A549 (cell line): ENCODE measurements around the gene EBI3. TPM values are rescaled to one million over a fixed set of nuclear protein-coding genes. Genes with fewer than 3 reads are reported as not detected.
"Not testable (repeated sequence)": the region's sequence is repeated elsewhere in the genome, so short reads cannot be mapped to it uniquely, and the experiment has no call there.

Experiments used
- ATAC-seq, 2 experiments: fragments of 200-7000 bp in 1 of 2; fragments of >200 bp in 1 of 2; cut with Nextera tagmentation in 1 of 2; cut with Tn5 transposase in 1 of 2; 3 replicates each; pipeline versions ENCODE4 v1.8.0 to v1.9.1; 2018 to 2020; ENCODE audit warnings: mild to moderate bottlenecking in 1 of 2, moderate library complexity in 1 of 2
- CTCF ChIA-PET: fragments of 300-600 bp; sonication (Branson Sonifier 250); formaldehyde crosslinking; extraction: SDS; loops from one replicate; lab custom pipeline; 2021; ENCODE audit warnings: antibody characterized with exemption, inconsistent platforms; lab: Yijun Ruan, JAX
- POLR2A ChIA-PET: fragments of 350-600 bp; formaldehyde crosslinking; extraction: SDS; loops from one replicate; lab custom pipeline; 2021; ENCODE audit warnings: antibody characterized with exemption, inconsistent platforms; lab: Yijun Ruan, JAX
- DNase-seq, 2 experiments: peaks; one replicate each; pipeline versions ENCODE4 v3.0.0 to v3.0.0-alpha.2; 2011 to 2016; ENCODE audit warnings: low read depth in 1 of 2, low spot score in 1 of 2
- FAIRE-seq: peaks from 2 replicates; lab custom pipeline; 2011; peaks lifted over from hg19 to GRCh38; lab: Jason Lieb, UNC
- H3K27ac ChIP-seq, 2 experiments: fragments of >200 bp; sonication (Bioruptor Twin); formaldehyde crosslinking; 3 replicates each; pipeline ENCODE4 v1.5.1; 2016 to 2017
- H3K4me1 ChIP-seq: fragments of >200 bp; sonication (Bioruptor Twin); formaldehyde crosslinking; 3 replicates; pipeline ENCODE4 v1.6.1; 2016
- H3K4me2 ChIP-seq: fragments of >200 bp; sonication (Bioruptor Twin); formaldehyde crosslinking; 3 replicates; pipeline ENCODE4 v1.6.1; 2016
- H3K4me3 ChIP-seq: fragments of >200 bp; sonication (Bioruptor Twin); formaldehyde crosslinking; 3 replicates; pipeline ENCODE4 v1.5.1; 2016
- H3K9me3 ChIP-seq: fragments of >200 bp; sonication (Bioruptor Twin); formaldehyde crosslinking; 3 replicates; pipeline ENCODE4 v1.6.1; 2016
- BHLHE40 ChIP-seq: IDR thresholded peaks from 2 replicates; pipeline ENCODE4 v1.6.1; 2012; ENCODE audit warnings: low read depth, low read length, inconsistent platforms
- CHD4 ChIP-seq: fragments of 200-600 bp; sonication (generic); IDR thresholded peaks from 2 replicates; pipeline ENCODE4 v1.6.1; 2016; ENCODE audit warnings: antibody characterized with exemption, mild to moderate bottlenecking, borderline replicate concordance
- EHF ChIP-seq: fragments of 250-450 bp; sonication (Bioruptor Pico); IDR thresholded peaks from 2 replicates; pipeline ENCODE4 v1.5.0; 2020; ENCODE audit warnings: mild to moderate bottlenecking
- EP300 ChIP-seq, 2 experiments: fragments of >200 bp; sonication (Bioruptor Twin); formaldehyde crosslinking; IDR thresholded peaks; 2 replicates in 1 of 2; 3 replicates in 1 of 2; pipeline ENCODE4 v1.6.1; 2016 to 2017
- FOSB ChIP-seq: fragments of 250-450 bp; sonication (Bioruptor Pico); IDR thresholded peaks from 2 replicates; pipeline ENCODE4 v1.5.0; 2020; ENCODE audit warnings: mild to moderate bottlenecking, moderate library complexity
- HOXA7 ChIP-seq: fragments of 250-450 bp; sonication (Bioruptor Pico); IDR thresholded peaks from 2 replicates; pipeline ENCODE4 v1.5.0; 2020; ENCODE audit warnings: mild to moderate bottlenecking, moderate library complexity
- HOXB5 ChIP-seq: fragments of 250-450 bp; sonication (Bioruptor Pico); IDR thresholded peaks from 2 replicates; pipeline ENCODE4 v1.5.0; 2020; ENCODE audit warnings: mild to moderate bottlenecking, moderate library complexity
- JUN ChIP-seq, 2 experiments: fragments of >200 bp; sonication (Bioruptor Twin); formaldehyde crosslinking; IDR thresholded peaks; 2 replicates in 1 of 2; 3 replicates in 1 of 2; pipeline ENCODE4 v1.6.1; 2016 to 2017
- JUNB ChIP-seq: fragments of >200 bp; sonication (Bioruptor Twin); formaldehyde crosslinking; IDR thresholded peaks from 2 replicates; pipeline ENCODE4 v1.6.1; 2016
- KDM1A ChIP-seq: fragments of 200-600 bp; sonication (generic); IDR thresholded peaks from 2 replicates; pipeline ENCODE4 v1.6.1; 2016; ENCODE audit warnings: low read depth, mild to moderate bottlenecking
- KDM5A ChIP-seq: fragments of 200-600 bp; sonication (generic); IDR thresholded peaks from 2 replicates; pipeline ENCODE4 v1.6.1; 2016; ENCODE audit warnings: antibody characterized with exemption, mild to moderate bottlenecking
- MYC ChIP-seq: IDR thresholded peaks from 2 replicates; pipeline ENCODE4 v1.6.1; 2012; ENCODE audit warnings: mild to moderate bottlenecking, inconsistent platforms, low read length, improper control_type of control experiment, borderline replicate concordance
- NPAS2 ChIP-seq: fragments of 250-450 bp; sonication (Bioruptor Pico); IDR thresholded peaks from 2 replicates; pipeline ENCODE4 v1.8.0; 2022; ENCODE audit warnings: mild to moderate bottlenecking, moderate library complexity, borderline replicate concordance
- NR3C1 ChIP-seq: fragments of >200 bp; sonication (Bioruptor Twin); formaldehyde crosslinking; IDR thresholded peaks from 3 replicates; pipeline ENCODE4 v1.6.1; 2017
- PHF8 ChIP-seq: fragments of 200-600 bp; sonication (generic); IDR thresholded peaks from 2 replicates; pipeline ENCODE4 v1.6.1; 2016; ENCODE audit warnings: low read depth, mild to moderate bottlenecking, antibody characterized with exemption, moderate library complexity, borderline replicate concordance
- POLR2AphosphoS2 ChIP-seq: conservative IDR thresholded peaks from 2 replicates; pipeline ENCODE4 v1.6.1; 2012; ENCODE audit warnings: low read length, improper control_type of control experiment, inconsistent platforms
- RARB ChIP-seq: fragments of 250-450 bp; sonication (Bioruptor Pico); IDR thresholded peaks from 2 replicates; pipeline ENCODE4 v1.8.0; 2021; ENCODE audit warnings: mild to moderate bottlenecking, moderate library complexity
- RFX5 ChIP-seq: fragments of 450-650 bp; IDR thresholded peaks from 2 replicates; pipeline ENCODE4 v1.7.1; 2014; ENCODE audit warnings: antibody characterized with exemption, mild to moderate bottlenecking, moderate library complexity
- SMC3 ChIP-seq: fragments of >200 bp; sonication (Bioruptor Twin); formaldehyde crosslinking; IDR thresholded peaks from 3 replicates; pipeline ENCODE4 v1.6.1; 2018; ENCODE audit warnings: inconsistent platforms
- TP53 ChIP-seq: fragments of 250-450 bp; sonication (Bioruptor Pico); IDR thresholded peaks from 2 replicates; pipeline ENCODE4 v1.5.0; 2021; ENCODE audit warnings: mild to moderate bottlenecking, moderate library complexity
- ZC3H11A ChIP-seq: fragments of 450-650 bp; IDR thresholded peaks from 2 replicates; pipeline ENCODE4 v1.6.1; 2014; ENCODE audit warnings: antibody characterized with exemption, mild to moderate bottlenecking
- ZFP36 ChIP-seq: fragments of 450-650 bp; IDR thresholded peaks from 2 replicates; pipeline ENCODE4 v1.6.1; 2014; ENCODE audit warnings: borderline replicate concordance; ENCODE audit not compliant: partially characterized antibody
- ZNF302 ChIP-seq: fragments of 250-450 bp; sonication (Bioruptor Pico); IDR thresholded peaks from 2 replicates; pipeline ENCODE4 v1.9.0; 2021; ENCODE audit warnings: inconsistent platforms, mild to moderate bottlenecking, moderate library complexity
- WGBS: methylation state at CpG from one replicate; pipeline ENCODE4 v1.1.6; 2017; ENCODE audit errors: missing lambda C conversion rate; 5-methylcytosine and 5-hydroxymethylcytosine counted together
- polyA plus RNA-seq, 4 experiments: library from polyadenylated mRNA; depleted of rRNA in 3 of 4; stranded (reverse); fragments of >200 nt; fragmentation: RNase III in 1 of 4; extraction: RNeasy Plus Mini Kit Qiagen cat#74134 plus additional on column Dnase treatment in 1 of 4; gene quantifications; 2 replicates in 3 of 4; 3 replicates in 1 of 4; pipeline ENCODE4 v1.2.3, GENCODE V29; 2011 to 2017
- TF ChIP-seq, protein P1 (sequence below): IDR thresholded peaks from 2 replicates; pipeline ENCODE4 v1.6.1; 2012
- TF ChIP-seq, protein P2 (sequence below): IDR thresholded peaks from 2 replicates; pipeline ENCODE4 v1.6.1; 2012
- TF ChIP-seq, protein P3 (sequence below): fragments of 150-350 bp; IDR thresholded peaks from 2 replicates; pipeline ENCODE4 v1.6.1; 2014; ENCODE audit warnings: low read depth, mild to moderate bottlenecking, low read length
- TF ChIP-seq, protein P4 (sequence below): fragments of 450-650 bp; IDR thresholded peaks from 2 replicates; pipeline ENCODE4 v1.6.1; 2014; ENCODE audit warnings: antibody characterized with exemption
- TF ChIP-seq, protein P5 (sequence below): fragments of 250-450 bp; sonication (Bioruptor Pico); IDR thresholded peaks from 2 replicates; pipeline ENCODE4 v1.5.0; 2020; ENCODE audit warnings: low read depth, mild to moderate bottlenecking, moderate library complexity
- TF ChIP-seq, protein P6 (sequence below): fragments of >200 bp; sonication (Bioruptor Twin); formaldehyde crosslinking; IDR thresholded peaks from 2 replicates; pipeline ENCODE4 v1.6.1; 2016

The EBI3 gene
- polyA plus RNA-seq, 2 of the 4 experiments (the other 2 are of a cell fraction): 1.1 to 3.6 TPM

DNA sequence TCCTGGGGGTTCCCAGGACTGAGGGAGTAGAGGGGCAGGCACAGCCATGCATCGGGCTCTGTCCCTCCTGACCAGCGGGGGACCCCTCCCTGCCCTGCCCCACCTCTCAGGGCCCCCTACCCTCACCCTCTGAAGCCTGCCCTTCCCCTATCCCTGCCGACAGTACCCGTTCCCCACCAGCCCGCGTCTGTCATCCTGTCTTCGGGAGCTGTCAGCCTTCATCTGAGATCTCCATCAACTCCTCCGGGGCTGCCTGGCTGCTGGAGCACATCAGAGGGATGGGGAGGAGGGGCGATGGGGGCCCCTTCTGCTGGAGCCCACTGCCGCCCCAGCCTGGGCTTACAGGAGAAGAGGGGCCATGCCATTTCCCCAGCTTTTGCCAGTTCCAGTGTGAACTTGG, 43.6 kb downstream of the EBI3 start:
- ChIA-PET CTCF (interaction anchor here (0.6 to 1.5 kb wide), 2 partner anchors 75 to 252 kb away, joined by 3 read pairs; no protein-coding TSS in a partner anchor), POLR2A (no interaction called here)
- no peak for DNase-seq
- no peak for TF ChIP-seq ZFP36
- no peak for TF ChIP-seq HOXA7 (CRISPR knock-in tag)
- TF ChIP-seq NR3C1: no peak
- TF ChIP-seq KDM5A: no peak
- TF ChIP-seq JUNB: no peak
- TF ChIP-seq, protein P1, sequence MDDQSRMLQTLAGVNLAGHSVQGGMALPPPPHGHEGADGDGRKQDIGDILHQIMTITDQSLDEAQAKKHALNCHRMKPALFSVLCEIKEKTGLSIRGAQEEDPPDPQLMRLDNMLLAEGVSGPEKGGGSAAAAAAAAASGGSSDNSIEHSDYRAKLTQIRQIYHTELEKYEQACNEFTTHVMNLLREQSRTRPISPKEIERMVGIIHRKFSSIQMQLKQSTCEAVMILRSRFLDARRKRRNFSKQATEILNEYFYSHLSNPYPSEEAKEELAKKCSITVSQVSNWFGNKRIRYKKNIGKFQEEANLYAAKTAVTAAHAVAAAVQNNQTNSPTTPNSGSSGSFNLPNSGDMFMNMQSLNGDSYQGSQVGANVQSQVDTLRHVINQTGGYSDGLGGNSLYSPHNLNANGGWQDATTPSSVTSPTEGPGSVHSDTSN: no peak
- TF ChIP-seq, protein P2, sequence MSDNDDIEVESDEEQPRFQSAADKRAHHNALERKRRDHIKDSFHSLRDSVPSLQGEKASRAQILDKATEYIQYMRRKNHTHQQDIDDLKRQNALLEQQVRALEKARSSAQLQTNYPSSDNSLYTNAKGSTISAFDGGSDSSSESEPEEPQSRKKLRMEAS: no peak
- no peak for TF ChIP-seq POLR2AphosphoS2
- TF ChIP-seq KDM1A: no peak
- TF ChIP-seq ZC3H11A: no peak
- TF ChIP-seq ZNF302: no peak
- no peak for TF ChIP-seq RARB (CRISPR knock-in tag)
- no peak for TF ChIP-seq RFX5
- TF ChIP-seq NPAS2 (CRISPR knock-in tag): no peak
- TF ChIP-seq CHD4: no peak
- TF ChIP-seq TP53 (CRISPR knock-in tag): no peak
- TF ChIP-seq MYC: no peak
- TF ChIP-seq, protein P3, sequence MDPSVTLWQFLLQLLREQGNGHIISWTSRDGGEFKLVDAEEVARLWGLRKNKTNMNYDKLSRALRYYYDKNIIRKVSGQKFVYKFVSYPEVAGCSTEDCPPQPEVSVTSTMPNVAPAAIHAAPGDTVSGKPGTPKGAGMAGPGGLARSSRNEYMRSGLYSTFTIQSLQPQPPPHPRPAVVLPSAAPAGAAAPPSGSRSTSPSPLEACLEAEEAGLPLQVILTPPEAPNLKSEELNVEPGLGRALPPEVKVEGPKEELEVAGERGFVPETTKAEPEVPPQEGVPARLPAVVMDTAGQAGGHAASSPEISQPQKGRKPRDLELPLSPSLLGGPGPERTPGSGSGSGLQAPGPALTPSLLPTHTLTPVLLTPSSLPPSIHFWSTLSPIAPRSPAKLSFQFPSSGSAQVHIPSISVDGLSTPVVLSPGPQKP: no peak
- TF ChIP-seq, protein P4, sequence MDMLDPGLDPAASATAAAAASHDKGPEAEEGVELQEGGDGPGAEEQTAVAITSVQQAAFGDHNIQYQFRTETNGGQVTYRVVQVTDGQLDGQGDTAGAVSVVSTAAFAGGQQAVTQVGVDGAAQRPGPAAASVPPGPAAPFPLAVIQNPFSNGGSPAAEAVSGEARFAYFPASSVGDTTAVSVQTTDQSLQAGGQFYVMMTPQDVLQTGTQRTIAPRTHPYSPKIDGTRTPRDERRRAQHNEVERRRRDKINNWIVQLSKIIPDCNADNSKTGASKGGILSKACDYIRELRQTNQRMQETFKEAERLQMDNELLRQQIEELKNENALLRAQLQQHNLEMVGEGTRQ: no peak
- Histone ChIP-seq H3K9me3 (no peaks in the 10 kb centered on the region), H3K4me2 (no peak overlapping the region), H3K27ac (no peak overlapping the region), H3K4me3 (no peak overlapping the region), H3K4me1 (no peaks in the 10 kb centered on the region)
- ATAC-seq: 0 out of 6 replicates have a peak, but pooled peaks of 1 of the 2 experiments have one; percentile 20
- WGBS: 90% methylated on average over 3 of the region's 10 CpGs
- no peak for FAIRE-seq

DNA sequence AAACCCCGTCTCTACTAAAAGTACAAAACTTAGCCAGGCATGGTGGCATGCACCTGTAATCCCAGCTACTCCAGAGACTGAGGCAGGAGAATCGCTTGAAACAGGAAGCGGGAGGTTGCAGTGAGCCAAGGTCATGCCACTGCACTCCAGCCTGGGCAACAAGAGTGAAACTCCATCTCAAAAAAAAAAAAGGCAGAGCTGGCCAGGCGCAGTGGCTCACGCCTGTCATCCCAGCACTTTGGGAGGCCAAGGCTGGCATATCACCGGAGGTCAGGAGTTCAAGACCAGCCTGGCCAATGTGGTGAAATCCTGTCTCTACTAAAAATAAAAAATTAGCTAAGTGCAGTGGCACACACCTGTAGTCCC, 45.0 kb downstream of the EBI3 start:
- not testable (repeated sequence) for H3K4me1 ChIP-seq, H3K9me3 ChIP-seq, DNase-seq, H3K27ac ChIP-seq, ATAC-seq, FAIRE-seq, H3K4me2 ChIP-seq, H3K4me3 ChIP-seq
- WGBS: 92% methylated on average over 4 of the region's 6 CpGs
- CTCF ChIA-PET: interaction anchor here (0.6 to 5.0 kb wide), 2 partner anchors 7 to 251 kb away, joined by 5 to 35 read pairs; no protein-coding TSS in a partner anchor
- POLR2A ChIA-PET: interaction anchor here (0.7 kb wide), 1 partner anchor 256 kb away, joined by 4 read pairs; no protein-coding TSS in a partner anchor

DNA sequence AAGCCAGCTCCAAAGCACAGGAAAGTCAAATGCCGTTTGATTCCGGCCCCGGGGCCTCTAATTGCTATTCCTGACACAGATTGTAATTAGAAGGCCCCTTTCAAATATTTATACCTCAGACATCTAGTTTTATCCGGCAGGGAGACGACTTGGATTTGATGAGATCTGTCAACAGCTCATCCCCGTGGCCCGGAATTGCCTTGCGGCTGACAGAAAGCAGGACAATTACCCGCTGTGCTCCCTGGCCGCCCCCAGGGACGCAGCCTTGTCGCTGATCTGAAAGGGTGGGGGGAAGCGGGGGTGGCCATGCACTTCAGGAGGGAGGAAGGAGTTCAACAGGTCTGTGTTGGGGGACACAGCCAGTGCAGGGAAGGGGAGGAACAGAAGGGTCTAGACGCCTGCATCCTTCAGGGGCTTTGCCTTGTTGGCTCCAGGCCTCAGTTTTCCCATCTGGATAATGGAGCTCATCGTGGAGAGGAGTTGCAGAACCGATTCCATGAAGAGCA, 47.9 kb downstream of the EBI3 start:
- FAIRE-seq (no peak), DNase-seq (no peak), ATAC-seq (no peak)
- CTCF ChIA-PET: interaction anchor here (1.3 to 5.0 kb wide), 2 partner anchors 10 to 75 kb away, joined by 8 to 35 read pairs; no protein-coding TSS in a partner anchor
- 55% methylated on average over 15 of the region's 16 CpGs for WGBS
- POLR2A ChIA-PET: no interaction called here
- Histone ChIP-seq H3K4me1 (peaks cover 2% of the 10 kb centered on the region; the same call in 1 of the 3 replicates), H3K9me3 (no peaks in the 10 kb centered on the region), H3K4me2 (no peak overlapping the region), H3K4me3 (no peak overlapping the region), H3K27ac (no peak overlapping the region)
- no peak for TF ChIP-seq EP300 (IDR thresholded peaks at IDR 0.05)
- no peak for TF ChIP-seq SMC3
- TF ChIP-seq JUN (IDR thresholded peaks at IDR 0.05): no peak
- no peak for TF ChIP-seq RARB (CRISPR knock-in tag)
- TF ChIP-seq PHF8: no peak
- TF ChIP-seq, protein P3: no peak
- TF ChIP-seq, protein P5, sequence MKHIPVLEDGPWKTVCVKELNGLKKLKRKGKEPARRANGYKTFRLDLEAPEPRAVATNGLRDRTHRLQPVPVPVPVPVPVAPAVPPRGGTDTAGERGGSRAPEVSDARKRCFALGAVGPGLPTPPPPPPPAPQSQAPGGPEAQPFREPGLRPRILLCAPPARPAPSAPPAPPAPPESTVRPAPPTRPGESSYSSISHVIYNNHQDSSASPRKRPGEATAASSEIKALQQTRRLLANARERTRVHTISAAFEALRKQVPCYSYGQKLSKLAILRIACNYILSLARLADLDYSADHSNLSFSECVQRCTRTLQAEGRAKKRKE (CRISPR knock-in tag): no peak
- no peak for TF ChIP-seq HOXB5 (CRISPR knock-in tag)
- TF ChIP-seq, protein P4: no peak
- TF ChIP-seq BHLHE40: no peak
- no peak for TF ChIP-seq EHF (CRISPR knock-in tag)
- TF ChIP-seq POLR2AphosphoS2: no peak
- TF ChIP-seq, protein P6, sequence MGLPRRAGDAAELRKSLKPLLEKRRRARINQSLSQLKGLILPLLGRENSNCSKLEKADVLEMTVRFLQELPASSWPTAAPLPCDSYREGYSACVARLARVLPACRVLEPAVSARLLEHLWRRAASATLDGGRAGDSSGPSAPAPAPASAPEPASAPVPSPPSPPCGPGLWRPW: no peak
- no peak for TF ChIP-seq FOSB (CRISPR knock-in tag)
- no peak for TF ChIP-seq RFX5
